H9 (cell line): ENCODE measurements around the gene RHOB. TPM values are rescaled to one million over a fixed set of nuclear protein-coding genes. Genes with fewer than 3 reads are reported as not detected.

Source experiments
- DNase-seq: peaks from one replicate; pipeline ENCODE4 v3.0.0-alpha.2; 2017
- H2AFZ ChIP-seq: one replicate; pipeline ENCODE4 v1.6.1; 2013; ENCODE audit warnings: mild to moderate bottlenecking, low read length, control low read depth, moderate library complexity
- H2AK5ac ChIP-seq: 2 replicates; pipeline ENCODE4 v1.6.1; 2013; ENCODE audit warnings: low read length, control low read depth, mixed read lengths; ENCODE audit not compliant: insufficient read length
- H2BK120ac ChIP-seq: one replicate; pipeline ENCODE4 v1.6.1; 2013; ENCODE audit warnings: low read depth, mild to moderate bottlenecking, low read length, control low read depth, inconsistent platforms; ENCODE audit not compliant: poor library complexity, severe bottlenecking
- H2BK12ac ChIP-seq: 2 replicates; pipeline ENCODE4 v1.6.1; 2013; ENCODE audit warnings: low read length, control low read depth, mixed read lengths, low read depth; ENCODE audit not compliant: insufficient read length
- H2BK15ac ChIP-seq: 2 replicates; pipeline ENCODE4 v1.6.1; 2013; ENCODE audit warnings: low read depth, low read length, control low read depth
- H2BK20ac ChIP-seq: one replicate; pipeline ENCODE4 v1.6.1; 2013; ENCODE audit warnings: low read depth, mild to moderate bottlenecking, low read length, control low read depth, inconsistent platforms; ENCODE audit not compliant: poor library complexity, severe bottlenecking
- H2BK5ac ChIP-seq: 2 replicates; pipeline ENCODE4 v1.6.1; 2013; ENCODE audit warnings: low read length, control low read depth, mixed read lengths; ENCODE audit not compliant: insufficient read length
- H3K14ac ChIP-seq: 2 replicates; pipeline ENCODE4 v1.6.1; 2013; ENCODE audit warnings: low read length, control low read depth; ENCODE audit not compliant: insufficient read depth
- H3K18ac ChIP-seq: 2 replicates; pipeline ENCODE4 v1.6.1; 2013; ENCODE audit warnings: low read depth, mild to moderate bottlenecking, mixed read lengths, low read length, control low read depth; ENCODE audit not compliant: insufficient read length
- H3K23ac ChIP-seq: 2 replicates; pipeline ENCODE4 v1.6.1; 2013; ENCODE audit warnings: low read length, control low read depth, mixed read lengths, low read depth; ENCODE audit not compliant: insufficient read length
- H3K23me2 ChIP-seq: 2 replicates; pipeline ENCODE4 v1.6.1; 2013; ENCODE audit warnings: low read depth, mild to moderate bottlenecking, mixed read lengths, low read length, control low read depth; ENCODE audit not compliant: insufficient read length, poor library complexity, severe bottlenecking
- H3K27ac ChIP-seq: 2 replicates; pipeline ENCODE4 v1.5.1; 2013; ENCODE audit warnings: low read length, control low read depth, mixed read lengths, low read depth; ENCODE audit not compliant: insufficient read length
- H3K27me3 ChIP-seq: 2 replicates; pipeline ENCODE4 v1.6.1; 2013; ENCODE audit warnings: low read length, control low read depth, inconsistent platforms; ENCODE audit not compliant: insufficient read depth
- H3K4ac ChIP-seq: 2 replicates; pipeline ENCODE4 v1.6.1; 2013; ENCODE audit warnings: low read depth, mild to moderate bottlenecking, control low read depth, inconsistent platforms, low read length, moderate library complexity
- H3K4me1 ChIP-seq: 2 replicates; pipeline ENCODE4 v1.6.1; 2013; ENCODE audit warnings: low read length, control low read depth, inconsistent platforms; ENCODE audit not compliant: insufficient read depth
- H3K4me2 ChIP-seq: 2 replicates; pipeline ENCODE4 v1.6.1; 2013; ENCODE audit warnings: low read length, control low read depth, mixed read lengths; ENCODE audit not compliant: insufficient read length, insufficient read depth
- H3K56ac ChIP-seq: 2 replicates; pipeline ENCODE4 v1.6.1; 2013; ENCODE audit warnings: low read depth, mild to moderate bottlenecking, mixed read lengths, low read length, control low read depth; ENCODE audit not compliant: insufficient read length
- H3K79me1 ChIP-seq: 2 replicates; pipeline ENCODE4 v1.6.1; 2013; ENCODE audit warnings: low read depth, mild to moderate bottlenecking, moderate library complexity, low read length, control low read depth, inconsistent platforms; ENCODE audit not compliant: insufficient read depth, poor library complexity, severe bottlenecking
- H3K79me2 ChIP-seq: 2 replicates; pipeline ENCODE4 v1.6.1; 2013; ENCODE audit warnings: low read length, control low read depth, inconsistent platforms; ENCODE audit not compliant: insufficient read depth
- H3K9ac ChIP-seq: 2 replicates; pipeline ENCODE4 v1.6.1; 2013; ENCODE audit warnings: low read length, control low read depth, mixed read lengths; ENCODE audit not compliant: insufficient read length; ENCODE audit errors: extremely low read depth
- H3K9me3 ChIP-seq: one replicate; pipeline ENCODE4 v1.6.1; 2013; ENCODE audit warnings: low read depth, low read length, inconsistent platforms; ENCODE audit not compliant: control insufficient read depth
- H3T11ph ChIP-seq: one replicate; pipeline ENCODE4 v1.6.1; 2013; ENCODE audit warnings: mild to moderate bottlenecking, low read length, control low read depth, inconsistent platforms
- H4K20me1 ChIP-seq: one replicate; pipeline ENCODE4 v1.6.1; 2013; ENCODE audit not compliant: control insufficient read depth, insufficient read length, insufficient read depth
- H4K5ac ChIP-seq: 2 replicates; pipeline ENCODE4 v1.6.1; 2013; ENCODE audit warnings: low read depth, mild to moderate bottlenecking, mixed read lengths, low read length, control low read depth; ENCODE audit not compliant: insufficient read length
- H4K8ac ChIP-seq: replicated peaks from 2 replicates; pipeline ENCODE4 v1.6.1; 2013; ENCODE audit warnings: low read length, control low read depth, mixed read lengths, low read depth; ENCODE audit not compliant: insufficient read length
- H4K91ac ChIP-seq: 2 replicates; pipeline ENCODE4 v1.6.1; 2013; ENCODE audit warnings: low read depth, mild to moderate bottlenecking, moderate library complexity, mixed read lengths, low read length, control low read depth; ENCODE audit not compliant: insufficient read length
- H3K27ac Mint-ChIP-seq, 3 experiments: 2 replicates in 2 of 3; 3 replicates in 1 of 3; pipeline ENCODE4 v1.8.0; 2020 to 2021; ENCODE audit warnings: mixed read lengths in 3 of 3, mild to moderate bottlenecking in 1 of 3, moderate library complexity in 1 of 3
- H3K27me3 Mint-ChIP-seq: 2 replicates; pipeline ENCODE4 v1.8.0; 2021; ENCODE audit warnings: low read depth, mild to moderate bottlenecking, moderate library complexity, mixed read lengths
- H3K36me3 Mint-ChIP-seq, 3 experiments: 2 replicates in 2 of 3; 3 replicates in 1 of 3; pipeline ENCODE4 v1.8.0; 2020 to 2021; ENCODE audit warnings: low read depth in 3 of 3, mixed read lengths in 3 of 3; ENCODE audit not compliant: insufficient read depth in 1 of 3
- H3K4me1 Mint-ChIP-seq, 2 experiments: 2 replicates each; pipeline ENCODE4 v1.8.0; 2020; ENCODE audit warnings: mixed read lengths in 2 of 2
- H3K4me3 Mint-ChIP-seq, 2 experiments: 2 replicates in 1 of 2; 3 replicates in 1 of 2; pipeline ENCODE4 v1.8.0; 2020 to 2021; ENCODE audit warnings: mild to moderate bottlenecking in 2 of 2, mixed read lengths in 2 of 2, moderate library complexity in 1 of 2
- H3K9me3 Mint-ChIP-seq, 2 experiments: 2 replicates in 1 of 2; 3 replicates in 1 of 2; pipeline ENCODE4 v1.8.0; 2020; ENCODE audit warnings: mild to moderate bottlenecking in 2 of 2, mixed read lengths in 2 of 2, moderate library complexity in 1 of 2
- WGBS: extraction: QIAGEN DNeasy Blood & Tissue Kit; methylation state at CpG from one replicate; pipeline ENCODE4 v1.1.7; 2013; ENCODE audit warnings: missing lambda C conversion rate, low lambda C conversion rate, mixed read lengths; ENCODE audit not compliant: insufficient read length; ENCODE audit errors: extremely low coverage; 5-methylcytosine and 5-hydroxymethylcytosine counted together
- total RNA-seq: library from RNA; stranded (reverse); gene quantifications from 2 replicates; pipeline ENCODE4 v1.2.1, GENCODE V29; 2021
- TF ChIP-seq, protein P1 (sequence below): fragments of 200-600 bp; sonication (generic); conservative IDR thresholded peaks from 3 replicates; pipeline ENCODE4 v1.8.0; 2021; ENCODE audit warnings: antibody characterized with exemption, mild to moderate bottlenecking

Gene RHOB
- total RNA-seq, 1 experiment from 2014 or later = 10.3 TPM

- no peaks in the 10 kb centered on the region for H3K23me2 ChIP-seq
- no peaks in the 10 kb centered on the region for H3K4me1 ChIP-seq
- no peak overlapping the region for H3K23ac ChIP-seq
- H3K14ac ChIP-seq = no peak overlapping the region
- H3K9ac ChIP-seq = no peak overlapping the region
- no peaks in the 10 kb centered on the region for H3K79me2 ChIP-seq
- H3T11ph ChIP-seq = no peak overlapping the region
- H4K91ac ChIP-seq = no peak overlapping the region
- no peaks in the 10 kb centered on the region for H3K27me3 ChIP-seq
- H3K56ac ChIP-seq = no peak overlapping the region
- no peaks in the 10 kb centered on the region for H3K9me3 ChIP-seq
- DNase-seq = no peak
- H3K18ac ChIP-seq = no peak overlapping the region
- H3K36me3 Mint-ChIP-seq = no peaks in the 10 kb centered on the region
- no peak overlapping the region for H2AFZ ChIP-seq
- no peaks in the 10 kb centered on the region for H3K79me1 ChIP-seq
- H4K5ac ChIP-seq = no peak overlapping the region
- no peak overlapping the region for H3K27ac Mint-ChIP-seq
- H3K27me3 Mint-ChIP-seq = peaks cover 5% of the 10 kb centered on the region
- H4K8ac ChIP-seq = no peak overlapping the region
- no peaks in the 10 kb centered on the region for H4K20me1 ChIP-seq
- H2BK20ac ChIP-seq = no peak overlapping the region
- H3K4me1 Mint-ChIP-seq = peaks cover 10 to 11% of the 10 kb centered on the region in 2 experiments
- H2BK12ac ChIP-seq = no peak overlapping the region
- H3K9me3 Mint-ChIP-seq = no peaks in the 10 kb centered on the region
- H3K4ac ChIP-seq = no peak overlapping the region
- no peak overlapping the region for H2BK120ac ChIP-seq
- H3K4me3 Mint-ChIP-seq = no peak overlapping the region
- TF ChIP-seq, protein P1, sequence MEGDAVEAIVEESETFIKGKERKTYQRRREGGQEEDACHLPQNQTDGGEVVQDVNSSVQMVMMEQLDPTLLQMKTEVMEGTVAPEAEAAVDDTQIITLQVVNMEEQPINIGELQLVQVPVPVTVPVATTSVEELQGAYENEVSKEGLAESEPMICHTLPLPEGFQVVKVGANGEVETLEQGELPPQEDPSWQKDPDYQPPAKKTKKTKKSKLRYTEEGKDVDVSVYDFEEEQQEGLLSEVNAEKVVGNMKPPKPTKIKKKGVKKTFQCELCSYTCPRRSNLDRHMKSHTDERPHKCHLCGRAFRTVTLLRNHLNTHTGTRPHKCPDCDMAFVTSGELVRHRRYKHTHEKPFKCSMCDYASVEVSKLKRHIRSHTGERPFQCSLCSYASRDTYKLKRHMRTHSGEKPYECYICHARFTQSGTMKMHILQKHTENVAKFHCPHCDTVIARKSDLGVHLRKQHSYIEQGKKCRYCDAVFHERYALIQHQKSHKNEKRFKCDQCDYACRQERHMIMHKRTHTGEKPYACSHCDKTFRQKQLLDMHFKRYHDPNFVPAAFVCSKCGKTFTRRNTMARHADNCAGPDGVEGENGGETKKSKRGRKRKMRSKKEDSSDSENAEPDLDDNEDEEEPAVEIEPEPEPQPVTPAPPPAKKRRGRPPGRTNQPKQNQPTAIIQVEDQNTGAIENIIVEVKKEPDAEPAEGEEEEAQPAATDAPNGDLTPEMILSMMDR = no peak
- H2BK15ac ChIP-seq = no peak overlapping the region
- H2BK5ac ChIP-seq = no peak overlapping the region
- no CpG with 5 or more reads among the region's 11 CpGs for WGBS
- no peak overlapping the region for H2AK5ac ChIP-seq
- no peak overlapping the region for H3K4me2 ChIP-seq
- H3K27ac ChIP-seq = no peak overlapping the region
Measured at GRCh38 chr2:20496942-20497341, 50.1 kb downstream of the RHOB start.

Other genes starting within 250 kb of the RHOB start
- gene SDC1, start 221.9 kb upstream of the RHOB start, total RNA-seq = 22.3 and 25.1 TPM in 2 replicates
- gene PUM2, start 96.2 kb upstream of the RHOB start, total RNA-seq = 92.3 and 96.6 TPM in 2 replicates
- 10.8 and 11.1 TPM in 2 replicates for gene HS1BP3, start 204.0 kb downstream of the RHOB start, total RNA-seq
- gene GDF7, start 220.1 kb downstream of the RHOB start, total RNA-seq = 0.04 TPM in 1 of 2 replicates, not detected in the other